Neural progenitor cell (in vitro differentiated cells): ENCODE measurements around the gene MMP1. TPM values are rescaled to one million over a fixed set of nuclear protein-coding genes. Genes with fewer than 3 reads are reported as not detected.

Source experiments
- DNase-seq: peaks from one replicate; pipeline ENCODE4 v3.0.0-alpha.2; 2016; ENCODE audit warnings: low spot score
- H2AFZ ChIP-seq: fragments of 200-600 bp; sonication (generic); replicated peaks from 2 replicates; pipeline ENCODE4 v1.6.1; 2016; ENCODE audit warnings: antibody characterized with exemption
- H3F3A ChIP-seq: fragments of 200-600 bp; sonication (generic); 2 replicates; pipeline ENCODE4 v1.6.1; 2016; ENCODE audit warnings: antibody characterized with exemption, low read depth
- H3K27ac ChIP-seq: fragments of 200-600 bp; sonication (generic); 2 replicates; pipeline ENCODE4 v1.5.1; 2016; ENCODE audit warnings: mild to moderate bottlenecking
- H3K27me3 ChIP-seq: fragments of 200-600 bp; sonication (generic); 2 replicates; pipeline ENCODE4 v1.6.1; 2016; ENCODE audit warnings: mild to moderate bottlenecking, moderate library complexity
- H3K36me3 ChIP-seq: fragments of 200-600 bp; sonication (generic); 2 replicates; pipeline ENCODE4 v1.5.1; 2016
- H3K4me1 ChIP-seq: fragments of 200-600 bp; sonication (generic); 2 replicates; pipeline ENCODE4 v1.6.1; 2016; ENCODE audit warnings: mixed run types
- H3K4me2 ChIP-seq: fragments of 200-600 bp; sonication (generic); 2 replicates; pipeline ENCODE4 v1.6.1; 2016
- H3K4me3 ChIP-seq: fragments of 200-600 bp; sonication (generic); 2 replicates; pipeline ENCODE4 v1.5.1; 2016
- H3K79me2 ChIP-seq: fragments of 200-600 bp; sonication (generic); 2 replicates; pipeline ENCODE4 v1.6.1; 2016; ENCODE audit warnings: low read depth
- H3K9ac ChIP-seq: fragments of 200-600 bp; sonication (generic); 2 replicates; pipeline ENCODE4 v1.6.1; 2016
- H3K9me3 ChIP-seq: fragments of 200-600 bp; sonication (generic); 2 replicates; pipeline ENCODE4 v1.5.1; 2016; ENCODE audit warnings: low read depth
- H4K20me1 ChIP-seq: fragments of 200-600 bp; sonication (generic); 2 replicates; pipeline ENCODE4 v1.6.1; 2016; ENCODE audit warnings: low read depth
- H3K27ac Mint-ChIP-seq: 3 replicates; pipeline ENCODE4 v1.8.0; 2021; ENCODE audit warnings: mixed read lengths
- H3K27me3 Mint-ChIP-seq: 2 replicates; pipeline ENCODE4 v1.8.0; 2022; ENCODE audit warnings: low read depth, mild to moderate bottlenecking, inconsistent platforms, moderate library complexity, mixed read lengths; ENCODE audit not compliant: insufficient read depth
- H3K36me3 Mint-ChIP-seq: 3 replicates; pipeline ENCODE4 v1.8.0; 2021; ENCODE audit warnings: mixed read lengths
- H3K4me1 Mint-ChIP-seq: 3 replicates; pipeline ENCODE4 v1.8.0; 2021; ENCODE audit warnings: mixed read lengths
- H3K4me3 Mint-ChIP-seq: 3 replicates; pipeline ENCODE4 v1.8.0; 2021; ENCODE audit warnings: mild to moderate bottlenecking, moderate library complexity, mixed read lengths
- H3K9me3 Mint-ChIP-seq: 3 replicates; pipeline ENCODE4 v1.8.0; 2020; ENCODE audit warnings: mixed read lengths
- EZH2 ChIP-seq: fragments of 200-600 bp; sonication (generic); IDR thresholded peaks from 2 replicates; pipeline ENCODE4 v1.6.1; 2017; ENCODE audit warnings: antibody characterized with exemption, mild to moderate bottlenecking, moderate library complexity
- EZH2phosphoT487 ChIP-seq: fragments of 200-600 bp; sonication (generic); IDR thresholded peaks from 2 replicates; pipeline ENCODE4 v1.6.1; 2017; ENCODE audit warnings: antibody characterized with exemption
- total RNA-seq: library from RNA; depleted of rRNA; stranded (reverse); fragments of >200 nt; gene quantifications from 2 replicates; pipeline ENCODE4 v1.2.3, GENCODE V29; 2015; ENCODE audit warnings: low replicate concordance
- TF ChIP-seq, protein P1 (sequence below): fragments of 200-600 bp; sonication (generic); IDR thresholded peaks from 2 replicates; pipeline ENCODE4 v1.5.1; 2017; ENCODE audit warnings: antibody characterized with exemption, mild to moderate bottlenecking

MMP1 gene
- not detected in 2 replicates for total RNA-seq

DNA sequence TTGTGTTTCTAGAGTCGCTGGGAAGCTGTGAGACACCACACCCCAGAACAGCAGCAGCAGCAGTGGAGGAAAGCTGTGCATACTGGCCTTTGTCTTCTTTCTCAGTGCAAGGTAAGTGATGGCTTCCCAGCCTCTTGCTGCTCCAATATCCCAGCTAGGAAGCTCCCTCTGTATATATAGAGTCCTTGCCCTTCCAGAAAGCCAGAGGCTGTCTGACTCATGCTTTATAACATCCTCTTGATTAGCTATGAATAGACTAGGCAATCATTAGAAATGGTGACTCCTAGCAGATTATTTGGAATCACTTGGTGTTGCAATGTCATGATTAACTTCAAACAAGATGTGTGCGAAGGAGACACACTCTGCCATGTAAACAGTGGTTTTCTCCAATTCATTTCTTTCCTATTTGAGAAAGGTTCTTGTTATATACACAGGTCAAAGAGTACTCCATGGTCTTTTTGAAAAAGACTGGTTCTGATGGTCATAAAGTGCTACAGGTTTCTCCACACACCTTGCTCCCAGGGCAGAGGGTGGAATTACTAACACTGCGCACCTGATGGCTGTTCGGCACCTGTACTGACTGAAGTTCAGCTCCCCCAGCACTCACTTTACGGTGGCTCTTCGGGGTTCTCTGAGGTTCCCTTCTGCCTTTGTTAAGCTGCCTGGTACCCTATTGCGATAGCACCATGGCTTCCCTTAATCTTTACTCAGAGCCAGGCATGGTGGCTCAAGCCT, at the start of gene MMP1:
TSS of gene MMP1 (minus strand) at position 149 of the 735 bp plus-strand sequence. CDS start at position 81, 68 bp downstream.
- Mint-ChIP-seq H3K4me1 (no peaks in the 10 kb centered on the region), H3K4me3 (no peak within 1 kb of the TSS), H3K27ac (no peak within 1 kb of the TSS), H3K36me3 (no peaks in the 10 kb centered on the region), H3K27me3 (no peaks in the 10 kb centered on the region), H3K9me3 (no peaks in the 10 kb centered on the region)
- Histone ChIP-seq H3K36me3 (no peaks in the 10 kb centered on the region), H3K27ac (no peak within 1 kb of the TSS), H4K20me1 (no peaks in the 10 kb centered on the region), H3K9ac (no peak within 1 kb of the TSS), H3K4me1 (no peaks in the 10 kb centered on the region), H3F3A (no peaks in the 10 kb centered on the region), H3K27me3 (no peaks in the 10 kb centered on the region), H3K79me2 (no peaks in the 10 kb centered on the region), H2AFZ (no peak within 1 kb of the TSS), H3K9me3 (no peaks in the 10 kb centered on the region), H3K4me2 (no peak within 1 kb of the TSS), H3K4me3 (no peak within 1 kb of the TSS)
- DNase-seq = no peak
- TF ChIP-seq EZH2 (no peak), EZH2phosphoT487 (no peak)
- TF ChIP-seq, protein P1, sequence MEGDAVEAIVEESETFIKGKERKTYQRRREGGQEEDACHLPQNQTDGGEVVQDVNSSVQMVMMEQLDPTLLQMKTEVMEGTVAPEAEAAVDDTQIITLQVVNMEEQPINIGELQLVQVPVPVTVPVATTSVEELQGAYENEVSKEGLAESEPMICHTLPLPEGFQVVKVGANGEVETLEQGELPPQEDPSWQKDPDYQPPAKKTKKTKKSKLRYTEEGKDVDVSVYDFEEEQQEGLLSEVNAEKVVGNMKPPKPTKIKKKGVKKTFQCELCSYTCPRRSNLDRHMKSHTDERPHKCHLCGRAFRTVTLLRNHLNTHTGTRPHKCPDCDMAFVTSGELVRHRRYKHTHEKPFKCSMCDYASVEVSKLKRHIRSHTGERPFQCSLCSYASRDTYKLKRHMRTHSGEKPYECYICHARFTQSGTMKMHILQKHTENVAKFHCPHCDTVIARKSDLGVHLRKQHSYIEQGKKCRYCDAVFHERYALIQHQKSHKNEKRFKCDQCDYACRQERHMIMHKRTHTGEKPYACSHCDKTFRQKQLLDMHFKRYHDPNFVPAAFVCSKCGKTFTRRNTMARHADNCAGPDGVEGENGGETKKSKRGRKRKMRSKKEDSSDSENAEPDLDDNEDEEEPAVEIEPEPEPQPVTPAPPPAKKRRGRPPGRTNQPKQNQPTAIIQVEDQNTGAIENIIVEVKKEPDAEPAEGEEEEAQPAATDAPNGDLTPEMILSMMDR = no peak

DNA sequence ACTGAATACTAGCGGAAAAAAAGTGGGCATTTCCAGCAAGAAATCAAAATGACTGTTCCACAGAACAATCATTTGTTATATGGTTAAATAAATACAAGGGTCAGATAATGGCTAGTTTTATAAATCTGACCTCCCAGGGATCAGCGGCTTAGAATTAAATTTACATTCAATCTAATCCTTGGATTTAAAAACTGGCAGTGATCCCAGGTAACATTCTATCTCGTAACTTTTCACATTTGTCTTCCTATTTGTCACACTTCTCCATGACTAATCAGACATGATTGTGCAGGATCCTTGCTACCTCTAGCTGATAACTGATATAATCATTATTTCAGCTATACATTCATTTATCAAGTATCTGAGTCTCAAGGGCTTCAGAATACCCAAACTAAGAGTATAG, 48.3 kb upstream of the MMP1 start:
- H3K4me3 ChIP-seq = no peak overlapping the region
- Mint-ChIP-seq H3K4me1 (no peaks in the 10 kb centered on the region), H3K27me3 (no peaks in the 10 kb centered on the region), H3K9me3 (no peaks in the 10 kb centered on the region), H3K4me3 (no peak overlapping the region), H3K36me3 (no peaks in the 10 kb centered on the region), H3K27ac (no peak overlapping the region)
- no peak for DNase-seq
- no peak overlapping the region for H3K4me2 ChIP-seq
- TF ChIP-seq EZH2phosphoT487 = no peak
- TF ChIP-seq, protein P1 = no peak
- TF ChIP-seq EZH2 = no peak
- H2AFZ ChIP-seq = no peak overlapping the region
- no peaks in the 10 kb centered on the region for H3K36me3 ChIP-seq
- no peaks in the 10 kb centered on the region for H4K20me1 ChIP-seq
- no peaks in the 10 kb centered on the region for H3K79me2 ChIP-seq
- no peak overlapping the region for H3K9ac ChIP-seq
- no peaks in the 10 kb centered on the region for H3F3A ChIP-seq
- H3K27me3 ChIP-seq = no peaks in the 10 kb centered on the region
- H3K27ac ChIP-seq = no peak overlapping the region
- no peaks in the 10 kb centered on the region for H3K4me1 ChIP-seq
- no peaks in the 10 kb centered on the region for H3K9me3 ChIP-seq

DNA sequence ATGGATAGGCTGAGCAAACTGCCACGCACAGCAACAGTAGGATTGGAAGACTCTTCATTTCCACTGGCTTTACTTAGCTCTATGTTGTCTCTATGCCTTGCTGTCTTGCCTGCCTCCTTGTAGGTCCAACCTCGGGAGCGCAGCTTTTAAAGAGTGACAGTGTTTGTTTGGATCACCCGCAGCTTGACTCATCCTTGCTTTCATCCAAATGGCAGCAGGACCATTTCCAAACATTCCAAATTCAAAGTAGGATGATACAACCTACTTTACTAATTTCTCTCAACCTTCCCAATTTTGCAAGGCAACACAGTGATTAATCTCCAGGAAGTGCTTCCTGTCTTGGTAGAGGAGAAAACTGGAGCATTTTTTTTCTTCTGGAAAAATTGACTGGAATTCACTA, 45.5 kb upstream of the MMP1 start, which contains the start of gene MMP3:
TSS of gene MMP3 (minus strand) at position 121 of the 400 bp plus-strand sequence. CDS start at position 58, 63 bp downstream.
- H3K4me3 ChIP-seq = no peak within 1 kb of the TSS
- Mint-ChIP-seq H3K27ac (no peak within 1 kb of the TSS), H3K4me1 (no peaks in the 10 kb centered on the region), H3K9me3 (no peaks in the 10 kb centered on the region), H3K36me3 (no peaks in the 10 kb centered on the region), H3K27me3 (no peaks in the 10 kb centered on the region), H3K4me3 (no peak within 1 kb of the TSS)
- no peak within 1 kb of the TSS for H3K9ac ChIP-seq
- no peak for DNase-seq
- H3K9me3 ChIP-seq = no peaks in the 10 kb centered on the region
- H3K36me3 ChIP-seq = no peaks in the 10 kb centered on the region
- H3K4me1 ChIP-seq = no peaks in the 10 kb centered on the region
- H4K20me1 ChIP-seq = no peaks in the 10 kb centered on the region
- no peaks in the 10 kb centered on the region for H3F3A ChIP-seq
- H2AFZ ChIP-seq = peak within 1 kb of the TSS; percentile 36
- TF ChIP-seq EZH2phosphoT487 (no peak), EZH2 (no peak)
- TF ChIP-seq, protein P1 = no peak
- no peaks in the 10 kb centered on the region for H3K27me3 ChIP-seq
- no peak within 1 kb of the TSS for H3K27ac ChIP-seq
- H3K79me2 ChIP-seq = no peaks in the 10 kb centered on the region
- H3K4me2 ChIP-seq = no peak within 1 kb of the TSS
